Limb (tissue), 2 donors: ENCODE data around the gene PSMC1.
"Not testable (repeated sequence)": the region's sequence is repeated elsewhere in the genome, so short reads cannot be mapped to it uniquely, and the experiment has no call there.

ENCODE experiments used
- DNase-seq, 2 donors: peaks; one replicate each; pipeline ENCODE4 v3.0.0-alpha.2; 2016; ENCODE audit errors: extremely low spot score in 2 of 2

PSMC1 gene

GRCh38 chr14:90256354-90257131, at the start of gene PSMC1:
Gene PSMC1 (plus strand): TSS chr14:90256553. CDS start chr14:90256598, 45 bp downstream.
- peak; percentile 93 for DNase-seq

GRCh38 chr14:90213099-90213748, 43.1 kb upstream of the PSMC1 start:
- no peak for DNase-seq

- no peak for DNase-seq
Measured at GRCh38 chr14:90228478-90228877, 27.9 kb upstream of the PSMC1 start.

GRCh38 chr14:90229942-90230341, 26.4 kb upstream of the PSMC1 start:
- DNase-seq: not testable (repeated sequence)

GRCh38 chr14:90235179-90235976, 21.0 kb upstream of the PSMC1 start:
- peak; percentile 20 to 79 for DNase-seq

- DNase-seq: no peak
Measured at GRCh38 chr14:90239139-90239538, 17.2 kb upstream of the PSMC1 start.

GRCh38 chr14:90242444-90242843, 13.9 kb upstream of the PSMC1 start:
- no peak for DNase-seq

GRCh38 chr14:90246936-90247335, 9.4 kb upstream of the PSMC1 start:
- DNase-seq: no peak

GRCh38 chr14:90247441-90247840, 8.9 kb upstream of the PSMC1 start:
- DNase-seq: not testable (repeated sequence)

GRCh38 chr14:90248594-90248993, 7.8 kb upstream of the PSMC1 start:
- no peak for DNase-seq

- no peak for DNase-seq
Measured at GRCh38 chr14:90253826-90254225, 2.5 kb upstream of the PSMC1 start.

- DNase-seq: no peak
Measured at GRCh38 chr14:90255871-90256270, 482 bp upstream of the PSMC1 start.

- no peak for DNase-seq
Measured at GRCh38 chr14:90263748-90264449, 7.5 kb downstream of the PSMC1 start.

- DNase-seq: no peak
Measured at GRCh38 chr14:90266441-90267154, 10.2 kb downstream of the PSMC1 start.

GRCh38 chr14:90268420-90268819, 12.1 kb downstream of the PSMC1 start:
- DNase-seq: no peak

- DNase-seq: no peak
Measured at GRCh38 chr14:90272523-90272922, 16.2 kb downstream of the PSMC1 start.

- no peak for DNase-seq
Measured at GRCh38 chr14:90273532-90273931, 17.2 kb downstream of the PSMC1 start.

GRCh38 chr14:90274019-90274418, 17.7 kb downstream of the PSMC1 start:
- DNase-seq: no peak

GRCh38 chr14:90274808-90275457, 18.6 kb downstream of the PSMC1 start:
- no peak for DNase-seq

GRCh38 chr14:90275458-90275814, 19.1 kb downstream of the PSMC1 start:
- DNase-seq: no peak
